Raji (cell line): ENCODE measurements around the gene CFAP99.

ENCODE experiments used
- POLR2A ChIP-seq: IDR thresholded peaks from 2 replicates; pipeline ENCODE4 v1.6.1; 2011; ENCODE audit warnings: low read depth, low read length, control low read depth; ENCODE audit not compliant: insufficient read depth

CFAP99 gene

DNA sequence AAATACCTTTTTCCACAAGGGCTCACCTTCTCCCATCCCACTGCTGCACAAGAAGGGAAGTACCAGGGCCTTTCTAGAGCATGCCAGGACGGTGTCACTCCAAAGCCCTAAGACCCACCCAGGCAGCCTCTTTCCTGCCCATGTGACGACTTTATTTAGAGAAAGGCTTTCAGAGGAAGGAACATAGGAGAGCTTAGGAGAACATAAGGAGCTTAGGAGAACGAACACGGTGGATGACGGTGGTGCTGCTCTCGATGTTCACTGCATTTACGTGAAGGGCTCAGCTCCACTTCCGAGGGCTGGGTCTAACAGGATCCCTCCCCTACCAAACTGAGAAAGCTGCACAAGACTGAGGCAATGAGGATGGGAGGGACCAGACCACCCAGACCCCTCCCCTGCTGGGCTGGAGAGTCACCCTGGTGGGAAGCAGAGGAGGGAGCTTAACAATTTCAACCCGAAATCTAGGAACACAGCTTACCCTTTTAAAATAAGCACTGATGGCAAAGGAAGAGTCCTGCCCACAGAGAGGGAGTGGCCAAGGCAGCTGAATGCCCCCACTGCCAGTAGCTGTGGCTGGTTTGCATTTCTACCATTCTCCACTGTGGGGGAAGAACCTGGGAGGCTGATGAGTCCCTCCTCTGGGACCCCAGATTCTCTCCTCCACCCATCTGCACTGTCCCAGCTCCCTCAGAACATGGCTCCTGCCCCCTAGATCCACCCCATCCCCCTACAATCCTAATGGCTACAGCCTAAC is 30.1 kb upstream of the CFAP99 start:
- TF ChIP-seq POLR2A: no peak

DNA sequence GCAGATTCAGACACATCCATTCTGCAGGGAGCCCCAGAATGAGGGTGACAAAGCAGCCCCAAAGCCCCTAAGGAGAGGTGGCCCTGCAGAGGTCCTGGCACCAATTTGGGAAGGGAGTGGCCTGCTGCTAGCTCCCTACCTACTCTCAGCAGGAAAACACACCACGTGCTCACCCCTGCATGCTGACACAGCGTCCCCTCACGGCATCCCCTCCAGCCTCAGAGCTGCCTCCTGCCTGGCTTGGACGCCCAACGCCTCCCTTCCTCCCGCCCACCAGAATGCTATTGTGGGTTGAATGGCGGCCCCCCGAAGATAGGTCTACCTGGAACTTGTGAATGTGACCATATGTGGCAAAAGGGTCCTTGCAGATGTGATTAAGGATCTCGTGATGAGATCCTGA is 29.1 kb upstream of the CFAP99 start:
- TF ChIP-seq POLR2A: no peak

DNA sequence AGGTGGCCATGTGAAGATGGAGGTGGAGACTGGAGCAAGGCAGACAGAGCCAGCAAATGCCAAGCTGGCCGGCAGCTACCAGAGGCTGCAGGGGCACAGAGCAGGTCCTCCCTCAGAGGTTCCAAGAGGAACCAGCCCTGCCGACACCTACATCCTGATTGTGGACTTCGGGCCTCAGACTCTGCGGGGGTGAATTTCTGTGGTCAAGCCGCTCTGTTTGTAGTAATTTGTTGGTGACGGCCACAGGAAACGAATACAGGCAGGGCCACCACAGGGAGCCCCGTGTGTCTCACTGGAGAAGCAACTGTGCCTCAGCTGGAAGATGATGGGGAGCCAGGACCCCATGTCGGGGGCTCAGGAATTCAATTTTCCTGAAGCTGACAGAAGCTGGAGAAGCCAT is 28.6 kb upstream of the CFAP99 start:
- TF ChIP-seq POLR2A: no peak

DNA sequence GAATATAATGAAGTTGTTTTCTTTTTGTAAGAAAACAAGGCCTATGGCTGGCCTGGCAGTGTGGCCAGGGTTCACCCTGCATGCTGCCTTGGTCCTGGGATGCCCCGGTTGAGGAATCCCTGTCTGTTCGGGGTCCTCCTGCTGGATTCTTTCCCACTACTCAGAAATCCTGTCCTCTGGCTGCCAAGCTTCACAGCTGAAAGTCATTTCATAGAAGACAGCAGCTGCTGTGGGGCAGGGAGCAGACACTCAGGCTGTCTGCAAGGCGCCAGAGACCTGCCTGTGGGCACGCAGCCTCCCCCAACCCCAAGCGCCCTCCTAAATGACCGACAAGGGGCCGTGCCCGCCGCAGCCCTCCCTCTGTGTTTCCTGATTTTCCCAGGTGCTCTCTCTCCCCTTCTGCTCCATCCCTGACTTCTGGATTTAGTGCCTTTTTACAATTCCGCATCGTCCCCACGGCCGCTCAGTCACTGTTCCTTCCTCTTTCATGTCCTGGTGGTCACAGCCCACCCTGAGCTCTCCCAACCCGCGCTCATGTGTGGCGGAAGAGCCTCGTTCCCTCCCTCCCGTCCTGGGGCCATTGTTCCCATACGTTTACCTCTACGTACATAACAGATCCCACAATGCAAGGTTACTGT is 27.9 kb upstream of the CFAP99 start:
- TF ChIP-seq POLR2A: no peak

DNA sequence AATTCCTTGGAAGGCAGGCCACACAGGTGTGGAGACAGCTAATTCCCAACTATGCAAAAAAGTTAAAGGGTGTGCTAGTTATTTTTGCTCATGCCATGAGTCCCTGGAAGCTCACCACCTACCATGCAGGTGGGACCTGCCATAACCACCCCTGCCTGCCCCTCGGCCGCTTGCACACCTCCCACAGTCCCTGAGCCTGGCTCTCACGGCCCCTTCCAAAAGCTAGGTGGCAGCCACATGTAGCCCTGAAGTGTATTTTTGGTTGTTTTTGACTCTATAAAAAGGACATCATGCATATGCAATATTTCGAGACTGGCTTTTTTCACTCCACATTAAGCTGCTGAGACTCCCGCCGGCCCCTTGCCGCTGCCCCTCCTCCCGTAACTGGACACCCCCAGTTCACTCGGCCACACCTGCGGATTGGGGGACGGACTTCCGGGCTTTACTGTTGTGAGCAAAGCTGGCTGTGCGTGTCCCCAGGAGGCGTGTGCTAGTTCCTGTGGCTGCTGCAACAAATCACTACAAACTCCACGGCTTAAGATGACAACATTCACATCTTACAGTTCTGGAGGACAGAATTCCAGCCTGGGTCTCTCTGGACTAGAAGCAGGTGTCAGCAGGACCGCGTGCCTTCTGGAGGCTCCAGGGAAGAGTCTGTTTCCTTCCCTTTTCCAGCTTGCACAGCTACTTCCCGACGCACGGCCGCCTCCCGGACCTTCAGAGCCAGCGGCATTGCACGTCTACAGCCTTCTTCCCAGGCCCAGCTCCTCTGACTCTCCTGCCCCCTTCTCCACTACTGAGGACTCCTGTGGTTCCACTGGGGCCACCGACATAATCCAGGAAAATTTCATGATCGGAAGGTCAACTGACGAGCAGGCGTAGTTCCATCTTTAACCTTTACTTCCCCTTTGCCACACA is 25.1 kb upstream of the CFAP99 start:
- no peak for TF ChIP-seq POLR2A

DNA sequence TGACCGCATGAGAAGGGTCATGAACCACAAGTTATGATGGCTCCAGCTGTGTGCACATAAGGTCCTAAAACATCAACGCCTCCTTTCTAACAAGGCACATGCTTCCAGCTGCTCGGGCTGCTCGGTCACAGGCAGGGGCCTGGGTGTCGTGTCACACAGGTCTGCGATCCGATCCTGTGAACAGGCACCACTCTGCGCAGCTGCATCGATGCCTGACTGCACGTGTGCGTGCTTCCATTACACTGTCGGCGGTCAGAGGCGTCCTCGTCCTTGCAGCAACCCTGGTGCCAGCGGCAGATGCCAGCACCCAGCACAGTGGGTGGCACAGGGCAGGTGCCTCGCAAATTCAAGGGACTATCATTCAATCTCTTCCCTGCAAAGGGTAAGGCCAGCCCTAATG is 24.2 kb upstream of the CFAP99 start:
- TF ChIP-seq POLR2A: no peak

DNA sequence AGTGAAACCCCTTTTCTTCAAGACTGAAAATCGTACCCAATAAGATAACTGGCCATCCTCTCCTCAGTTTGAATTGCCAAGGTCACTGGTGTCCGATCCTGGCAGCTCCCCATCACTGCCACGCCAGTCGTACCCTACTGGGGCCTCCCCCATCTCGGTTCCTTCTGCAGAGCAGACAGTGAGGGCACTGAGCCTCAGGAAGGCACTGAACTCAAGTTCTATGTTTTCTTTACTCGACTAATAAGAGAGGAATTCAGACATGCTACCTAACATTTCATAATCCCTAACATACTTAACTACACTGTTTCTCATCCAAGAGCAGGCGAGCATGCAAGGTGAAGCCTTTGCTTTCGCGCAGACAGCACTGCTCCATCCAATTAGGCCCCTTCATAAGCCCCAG is 23.7 kb upstream of the CFAP99 start:
- TF ChIP-seq POLR2A: no peak

DNA sequence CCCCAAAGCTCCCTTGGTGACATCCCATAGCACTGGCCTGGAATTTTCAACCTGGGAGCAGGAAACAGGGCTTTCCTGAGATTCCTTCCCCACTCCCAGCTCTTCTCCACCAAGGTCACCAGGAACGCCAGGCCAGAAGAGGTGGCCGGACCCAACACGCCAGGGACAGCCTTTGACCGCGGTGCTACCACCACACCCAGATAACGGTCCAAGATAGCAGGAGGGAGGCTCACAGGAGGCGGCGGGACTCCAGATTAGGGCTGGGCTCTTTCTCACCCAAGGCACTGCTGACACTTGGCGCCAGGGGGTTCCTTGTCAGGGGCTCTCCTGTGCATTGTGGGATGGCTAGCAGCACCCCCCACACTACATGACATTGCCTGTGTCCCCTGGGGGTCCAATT is 23.2 kb upstream of the CFAP99 start:
- no peak for TF ChIP-seq POLR2A

DNA sequence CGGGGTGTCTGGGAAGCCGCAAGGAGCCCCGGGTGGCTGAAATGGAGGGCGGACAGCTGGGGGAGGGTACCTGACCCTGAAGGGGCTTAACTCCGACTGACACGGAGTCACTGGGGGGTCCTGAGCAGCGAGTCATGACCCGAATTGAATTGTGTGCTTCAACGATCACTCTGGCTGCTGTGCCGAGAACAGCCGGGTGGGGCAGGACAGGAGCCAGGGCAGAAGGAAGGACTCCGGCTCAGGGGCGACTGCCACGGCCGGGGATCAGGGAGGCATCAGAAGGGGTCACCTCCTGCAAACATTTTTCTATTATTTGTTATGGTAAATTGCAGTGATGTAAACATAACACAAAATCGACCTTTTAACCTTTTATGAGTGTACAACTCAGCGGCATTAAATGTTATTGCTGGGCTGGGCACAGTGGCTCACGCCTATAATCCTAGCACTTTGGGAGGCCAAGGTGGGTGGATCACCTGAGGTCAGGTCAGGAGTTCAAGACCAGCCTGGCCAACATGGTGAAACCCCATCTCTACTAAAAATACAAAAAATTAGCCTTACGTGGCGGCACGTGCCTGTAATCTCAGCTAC is 21.9 kb upstream of the CFAP99 start:
- no peak for TF ChIP-seq POLR2A

DNA sequence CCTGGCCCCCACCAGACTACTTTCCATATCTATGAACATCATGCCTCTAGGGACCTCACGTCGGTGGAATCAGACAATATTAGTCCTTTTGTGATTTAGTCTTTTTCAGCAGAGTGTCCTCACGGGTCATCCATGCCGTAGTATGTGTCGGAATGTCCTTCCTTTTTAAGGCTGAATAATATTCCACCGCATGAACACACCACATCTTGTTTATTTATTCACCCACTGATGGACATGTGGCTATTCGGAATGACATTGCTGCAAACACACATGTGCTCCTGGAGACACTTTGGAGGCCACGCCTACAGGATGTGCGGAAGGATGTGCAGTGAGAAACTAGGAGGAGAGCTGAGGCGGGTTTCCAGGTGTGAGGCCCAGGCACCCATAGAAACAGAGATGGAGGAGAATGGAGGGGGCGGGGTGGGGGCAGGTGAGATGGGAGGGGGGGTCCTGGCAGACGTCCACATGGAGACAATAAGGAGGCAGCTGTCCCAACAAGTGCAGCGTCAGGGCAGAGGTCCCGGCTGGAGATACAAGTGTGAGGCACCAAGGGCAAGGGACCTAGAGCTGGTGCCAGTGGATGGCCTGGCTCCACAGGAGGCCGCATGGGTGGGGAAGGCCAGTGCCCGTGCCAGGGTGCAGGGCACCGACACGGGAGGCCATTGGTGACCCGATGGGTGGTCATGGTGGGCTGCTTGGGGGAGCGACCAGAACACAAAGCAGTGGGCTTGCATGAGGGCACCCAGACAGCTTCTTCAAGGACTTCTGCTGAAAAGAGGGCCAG is 21.0 kb upstream of the CFAP99 start:
- TF ChIP-seq POLR2A: no peak

DNA sequence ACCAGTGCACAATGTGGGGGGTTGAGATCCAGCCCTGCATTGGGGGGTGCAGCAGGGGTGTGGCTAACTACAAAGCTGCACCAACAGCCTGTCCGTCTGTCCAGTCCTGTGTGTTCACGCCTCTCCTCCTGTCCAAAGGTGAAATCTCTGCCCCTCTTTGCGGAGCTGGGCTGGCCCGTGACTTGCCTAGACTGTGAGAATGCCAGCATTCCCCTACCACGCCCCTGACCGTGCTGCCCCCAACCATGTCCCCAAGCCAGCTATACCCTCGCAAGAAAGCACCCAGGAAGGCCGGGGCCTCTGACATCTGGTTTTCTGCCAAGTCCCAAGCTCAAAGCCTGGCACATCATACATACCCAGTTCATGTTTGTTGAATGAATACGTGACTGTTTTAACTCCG is 19.5 kb upstream of the CFAP99 start:
- TF ChIP-seq POLR2A: no peak

DNA sequence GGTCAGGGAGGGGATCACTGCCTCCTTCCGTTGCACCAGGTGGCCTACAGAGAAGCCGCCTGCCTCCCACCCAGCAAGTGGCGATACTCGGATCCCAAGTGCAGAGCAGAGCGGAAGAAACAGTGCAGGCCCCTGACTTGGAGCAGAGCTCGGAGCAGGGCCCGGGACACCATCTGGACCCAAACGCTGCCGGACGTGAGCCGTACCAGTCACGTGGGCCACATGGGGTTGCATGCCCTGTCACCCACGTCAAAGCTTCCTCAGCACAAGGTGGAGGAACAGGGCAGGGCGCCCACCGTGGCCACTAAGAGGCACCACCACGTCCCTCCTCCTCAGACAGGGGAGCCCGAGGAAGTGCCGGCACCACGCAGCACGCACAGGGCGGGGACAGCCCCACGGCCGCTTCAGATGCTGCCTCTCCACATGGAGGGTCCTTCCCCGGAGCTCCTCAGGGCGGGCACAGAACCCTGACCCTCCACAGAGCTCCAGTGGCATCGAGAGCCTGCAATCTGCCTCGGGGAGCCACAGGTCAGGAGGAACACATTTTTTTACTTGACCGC is 19.0 kb upstream of the CFAP99 start:
- TF ChIP-seq POLR2A: no peak

DNA sequence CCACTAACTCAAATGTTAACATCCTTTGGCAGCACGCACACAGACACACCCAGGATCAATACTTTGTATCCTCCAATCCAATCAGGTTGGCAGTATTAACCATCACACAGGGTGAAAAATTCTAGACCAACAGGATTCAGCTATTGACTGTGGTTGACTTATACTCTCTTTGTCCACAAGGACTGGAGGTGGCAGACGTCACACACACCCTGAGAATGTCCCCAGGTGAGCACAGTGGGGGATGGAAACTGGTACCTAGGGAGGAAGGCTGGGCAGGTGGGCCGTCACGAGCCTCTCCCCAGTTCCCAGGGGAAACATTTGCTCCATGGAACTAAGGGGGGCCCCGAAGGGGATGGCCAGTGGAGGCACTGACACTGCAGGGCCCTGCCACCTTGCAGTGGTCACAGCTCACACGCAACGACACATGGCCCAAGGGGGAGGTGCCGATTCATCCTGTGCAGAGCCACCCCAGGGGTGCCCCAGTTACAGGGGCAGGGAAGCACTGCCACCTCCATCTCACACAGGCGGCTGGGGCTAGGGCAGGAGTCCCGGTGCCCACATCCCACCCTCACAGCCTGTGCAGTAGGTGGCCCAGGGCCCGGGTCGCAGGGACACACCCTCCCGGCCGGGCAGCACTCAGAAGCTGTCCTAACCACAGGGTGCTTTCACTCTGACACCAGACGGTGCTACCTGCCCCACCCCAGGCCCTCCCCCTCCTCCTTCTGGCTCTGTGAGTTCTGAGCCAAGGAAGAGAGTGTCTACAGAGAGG is 17.7 kb upstream of the CFAP99 start:
- no peak for TF ChIP-seq POLR2A

DNA sequence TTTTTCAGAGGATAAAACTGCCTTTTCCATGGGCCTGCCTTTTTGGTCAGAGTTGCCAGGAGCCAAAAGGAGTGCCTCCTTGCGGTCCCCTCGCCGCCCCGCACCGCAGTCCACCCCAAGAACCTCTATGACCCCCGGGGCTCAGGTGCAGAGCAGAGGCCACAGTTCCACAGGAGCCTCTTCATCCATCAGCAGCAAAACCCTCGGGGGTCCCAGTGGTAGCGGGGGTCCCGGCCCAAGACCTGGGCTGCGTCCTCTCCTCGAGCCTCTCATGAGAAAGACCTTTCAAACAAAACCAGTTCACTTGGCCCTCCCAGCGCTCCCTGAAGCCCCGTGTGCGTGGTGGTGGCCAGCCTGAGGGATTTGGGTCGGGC is 17.2 kb upstream of the CFAP99 start:
- TF ChIP-seq POLR2A: no peak
